Trophoblast cell (in vitro differentiated cells and primary cell): ENCODE measurements around the gene CACNG4.

Experiments used
- DNase-seq, 2 donors: peaks; one replicate each; pipeline ENCODE4 v3.0.0-alpha.2; 2016
- H2AFZ ChIP-seq: 2 replicates; pipeline ENCODE4 v1.6.1; 2013; ENCODE audit warnings: low read length, moderate library complexity, mild to moderate bottlenecking; ENCODE audit not compliant: insufficient read depth, poor library complexity
- H2AK5ac ChIP-seq: 2 replicates; pipeline ENCODE4 v1.6.1; 2013; ENCODE audit warnings: mild to moderate bottlenecking, low read length
- H2BK120ac ChIP-seq: 2 replicates; pipeline ENCODE4 v1.6.1; 2013; ENCODE audit warnings: low read length, mild to moderate bottlenecking, moderate library complexity; ENCODE audit not compliant: insufficient read depth, poor library complexity
- H2BK12ac ChIP-seq: 2 replicates; pipeline ENCODE4 v1.6.1; 2013; ENCODE audit warnings: mild to moderate bottlenecking, low read length, moderate library complexity
- H2BK5ac ChIP-seq: 2 replicates; pipeline ENCODE4 v1.6.1; 2013; ENCODE audit warnings: low read length, low read depth, moderate library complexity, mild to moderate bottlenecking; ENCODE audit not compliant: poor library complexity
- H3K14ac ChIP-seq: 2 replicates; pipeline ENCODE4 v1.6.1; 2013; ENCODE audit warnings: mild to moderate bottlenecking, low read length
- H3K18ac ChIP-seq: 2 replicates; pipeline ENCODE4 v1.6.1; 2013; ENCODE audit warnings: mild to moderate bottlenecking, low read length
- H3K23ac ChIP-seq: 2 replicates; pipeline ENCODE4 v1.6.1; 2013; ENCODE audit warnings: low read length
- H3K27ac ChIP-seq: 2 replicates; pipeline ENCODE4 v1.5.1; 2013; ENCODE audit warnings: low read depth, mild to moderate bottlenecking, inconsistent platforms, low read length, moderate library complexity
- H3K27me3 ChIP-seq: 2 replicates; pipeline ENCODE4 v1.6.1; 2013; ENCODE audit warnings: inconsistent platforms, mild to moderate bottlenecking, low read length, moderate library complexity; ENCODE audit not compliant: insufficient read depth
- H3K36me3 ChIP-seq, 2 experiments: 1 replicate in 1 of 2; 2 replicates in 1 of 2; pipeline ENCODE4 v1.6.1; 2013; ENCODE audit warnings: low read length in 2 of 2, mild to moderate bottlenecking in 2 of 2, moderate library complexity in 1 of 2; ENCODE audit not compliant: insufficient read depth in 2 of 2, control insufficient read depth in 1 of 2
- H3K4ac ChIP-seq: 2 replicates; pipeline ENCODE4 v1.6.1; 2013; ENCODE audit warnings: low read depth, mild to moderate bottlenecking, low read length, moderate library complexity
- H3K4me1 ChIP-seq, 2 experiments: 1 replicate in 1 of 2; 2 replicates in 1 of 2; pipeline ENCODE4 v1.6.1; 2013; ENCODE audit warnings: low read length in 2 of 2, mild to moderate bottlenecking in 2 of 2, moderate library complexity in 1 of 2; ENCODE audit not compliant: insufficient read depth in 2 of 2, control insufficient read depth in 1 of 2
- H3K4me2 ChIP-seq: 2 replicates; pipeline ENCODE4 v1.6.1; 2013; ENCODE audit warnings: inconsistent platforms, mild to moderate bottlenecking, low read length, moderate library complexity
- H3K4me3 ChIP-seq: 2 replicates; pipeline ENCODE4 v1.5.1; 2013; ENCODE audit warnings: mild to moderate bottlenecking, low read depth, low read length, inconsistent platforms
- H3K79me1 ChIP-seq: one replicate; pipeline ENCODE4 v1.6.1; 2013; ENCODE audit warnings: low read length
- H3K79me2 ChIP-seq: 2 replicates; pipeline ENCODE4 v1.6.1; 2013; ENCODE audit warnings: low read length, mild to moderate bottlenecking; ENCODE audit not compliant: control insufficient read depth, insufficient read depth, poor library complexity
- H3K9ac ChIP-seq: 2 replicates; pipeline ENCODE4 v1.6.1; 2013; ENCODE audit warnings: mild to moderate bottlenecking, low read length
- H3K9me3 ChIP-seq: 2 replicates; pipeline ENCODE4 v1.6.1; 2013; ENCODE audit warnings: low read depth, mild to moderate bottlenecking, control low read depth, inconsistent platforms, low read length; ENCODE audit not compliant: insufficient read depth
- H4K12ac ChIP-seq: 2 replicates; pipeline ENCODE4 v1.6.1; 2013; ENCODE audit warnings: low read depth, mild to moderate bottlenecking, low read length, moderate library complexity
- H4K8ac ChIP-seq: 2 replicates; pipeline ENCODE4 v1.6.1; 2013; ENCODE audit warnings: low read depth, mild to moderate bottlenecking, low read length, moderate library complexity
- H4K91ac ChIP-seq: one replicate; pipeline ENCODE4 v1.6.1; 2013; ENCODE audit warnings: low read depth, mild to moderate bottlenecking, low read length, moderate library complexity
- WGBS: extraction: QIAGEN DNeasy Blood & Tissue Kit; methylation state at CpG from one replicate; pipeline ENCODE4 v1.1.7; 2013; ENCODE audit warnings: missing lambda C conversion rate; ENCODE audit not compliant: insufficient read length, insufficient coverage; ENCODE audit errors: extremely low coverage; 5-methylcytosine and 5-hydroxymethylcytosine counted together

CACNG4 gene

GRCh38 chr17:66950886-66951604 is 13.5 kb upstream of the CACNG4 start:
- Histone ChIP-seq H2BK120ac (peak overlapping the region; percentile 91), H3K27ac (peak overlapping the region; percentile 98), H3K79me2 (peaks cover 10% of the 10 kb centered on the region), H4K91ac (peak overlapping the region; percentile 91), H2AFZ (no peak overlapping the region), H3K4me2 (peak overlapping the region; percentile 58), H4K12ac (no peak overlapping the region), H3K36me3 (no peaks in the 10 kb centered on the region), H3K9ac (no peak overlapping the region), H3K14ac (peak overlapping the region; percentile 81), H2BK5ac (peak overlapping the region; percentile 90), H3K4me1 (peaks cover 37 to 58% of the 10 kb centered on the region in 2 experiments), H3K4me3 (no peak overlapping the region), H3K9me3 (peaks cover 3% of the 10 kb centered on the region), H4K8ac (peak overlapping the region; percentile 49), H3K27me3 (no peaks in the 10 kb centered on the region), H3K18ac (peak overlapping the region; percentile 70), H3K4ac (peak overlapping the region; percentile 23), H2BK12ac (peak overlapping the region; percentile 55), H3K79me1 (peaks cover 53% of the 10 kb centered on the region), H3K23ac (peak overlapping the region; percentile 15), H2AK5ac (peak overlapping the region; percentile 56)
- DNase-seq: no peak
- no CpG with 5 or more reads among the region's 6 CpGs for WGBS

- WGBS: no CpG with 5 or more reads among the region's 4 CpGs
- Histone ChIP-seq H4K91ac (peak overlapping the region; percentile 91), H3K9me3 (peaks cover 3% of the 10 kb centered on the region), H3K27ac (peak overlapping the region; percentile 98), H3K23ac (no peak overlapping the region), H2BK12ac (peak overlapping the region; percentile 42), H3K27me3 (no peaks in the 10 kb centered on the region), H3K4me2 (peak overlapping the region; percentile 58), H3K9ac (no peak overlapping the region), H3K79me1 (peaks cover 53% of the 10 kb centered on the region), H2AK5ac (no peak overlapping the region), H3K4me1 (peaks cover 37 to 58% of the 10 kb centered on the region in 2 experiments), H3K36me3 (no peaks in the 10 kb centered on the region), H3K14ac (peak overlapping the region; percentile 51), H2AFZ (peak overlapping the region; percentile 30), H3K79me2 (peaks cover 10% of the 10 kb centered on the region), H4K12ac (no peak overlapping the region), H2BK120ac (peak overlapping the region; percentile 91), H3K4ac (peak overlapping the region; percentile 28), H3K18ac (no peak overlapping the region), H2BK5ac (peak overlapping the region; percentile 90), H3K4me3 (no peak overlapping the region), H4K8ac (peak overlapping the region; percentile 69)
- peak; percentile 61 to 69 for DNase-seq
Observed at GRCh38 chr17:66951605-66951953, 12.9 kb upstream of the CACNG4 start.

GRCh38 chr17:66952031-66952524 is 12.4 kb upstream of the CACNG4 start:
- DNase-seq: peak; percentile 99
- H3K9me3 ChIP-seq: peaks cover 3% of the 10 kb centered on the region
- H3K79me2 ChIP-seq: peaks cover 10% of the 10 kb centered on the region
- H4K12ac ChIP-seq: peak overlapping the region; percentile 60
- peak overlapping the region; percentile 99 for H3K27ac ChIP-seq
- H4K91ac ChIP-seq: peak overlapping the region; percentile 98
- no peak overlapping the region for H3K9ac ChIP-seq
- peak overlapping the region; percentile 87 for H4K8ac ChIP-seq
- no peak overlapping the region for H3K4me3 ChIP-seq
- H3K4ac ChIP-seq: peak overlapping the region; percentile 92
- peaks cover 53% of the 10 kb centered on the region for H3K79me1 ChIP-seq
- whole genome bisulfite sequencing: no CpG with 5 or more reads among the region's 10 CpGs
- H3K4me2 ChIP-seq: peak overlapping the region; percentile 58
- H2AK5ac ChIP-seq: peak overlapping the region; percentile 99
- no peak overlapping the region for H3K23ac ChIP-seq
- no peaks in the 10 kb centered on the region for H3K27me3 ChIP-seq
- peak overlapping the region; percentile 99 for H2BK5ac ChIP-seq
- peak overlapping the region; percentile 88 for H3K18ac ChIP-seq
- peak overlapping the region; percentile 93 for H3K14ac ChIP-seq
- H3K36me3 ChIP-seq: no peaks in the 10 kb centered on the region
- H2BK12ac ChIP-seq: peak overlapping the region; percentile 100
- H2AFZ ChIP-seq: peak overlapping the region; percentile 66
- peaks cover 37 to 53% of the 10 kb centered on the region in 2 experiments for H3K4me1 ChIP-seq
- H2BK120ac ChIP-seq: peak overlapping the region; percentile 99

- DNase-seq: no peak
Observed at GRCh38 chr17:66952681-66953629, 11.6 kb upstream of the CACNG4 start.

More at GRCh38 chr17:66952681-66953629, 11.6 kb upstream of the CACNG4 start:
- peak overlapping the region; percentile 60 for H4K12ac ChIP-seq
- H3K18ac ChIP-seq: peak overlapping the region; percentile 88
- H2BK120ac ChIP-seq: peak overlapping the region; percentile 99
- peaks cover 48% of the 10 kb centered on the region for H3K79me1 ChIP-seq
- no peaks in the 10 kb centered on the region for H3K36me3 ChIP-seq
- peak overlapping the region; percentile 100 for H2BK12ac ChIP-seq
- peaks cover 3% of the 10 kb centered on the region for H3K9me3 ChIP-seq
- H3K4me3 ChIP-seq: no peak overlapping the region
- H3K27me3 ChIP-seq: no peaks in the 10 kb centered on the region
- no peak overlapping the region for H3K23ac ChIP-seq
- peak overlapping the region; percentile 99 for H2AK5ac ChIP-seq
- H4K8ac ChIP-seq: peak overlapping the region; percentile 87
- no peak overlapping the region for H3K9ac ChIP-seq
- peak overlapping the region; percentile 98 for H4K91ac ChIP-seq
- peaks cover 38 to 50% of the 10 kb centered on the region in 2 experiments for H3K4me1 ChIP-seq
- H3K4me2 ChIP-seq: peak overlapping the region; percentile 55
- H3K27ac ChIP-seq: peak overlapping the region; percentile 99
- H3K14ac ChIP-seq: peak overlapping the region; percentile 93
- H3K79me2 ChIP-seq: peaks cover 10% of the 10 kb centered on the region
- peak overlapping the region; percentile 92 for H3K4ac ChIP-seq
- WGBS: no CpG with 5 or more reads among the region's 14 CpGs
- H2BK5ac ChIP-seq: peak overlapping the region; percentile 99
- peak overlapping the region; percentile 66 for H2AFZ ChIP-seq
